GM15510 (cell line): ENCODE data around the gene SMIM35.

Source experiments
- POLR2A ChIP-seq: IDR thresholded peaks from 3 replicates; pipeline ENCODE4 v1.6.1; 2011; ENCODE audit warnings: borderline replicate concordance; ENCODE audit not compliant: insufficient read length; ENCODE audit errors: extremely low read depth

SMIM35 gene

GRCh38 chr11:117972044-117972443 lies 114.7 kb downstream of the SMIM35 start:
- TF ChIP-seq POLR2A: no peak

- TF ChIP-seq POLR2A: no peak
Observed at GRCh38 chr11:117970400-117971024, 116.3 kb downstream of the SMIM35 start.

- TF ChIP-seq POLR2A: no peak
Observed at GRCh38 chr11:117969160-117969991, 117.4 kb downstream of the SMIM35 start.

DNA sequence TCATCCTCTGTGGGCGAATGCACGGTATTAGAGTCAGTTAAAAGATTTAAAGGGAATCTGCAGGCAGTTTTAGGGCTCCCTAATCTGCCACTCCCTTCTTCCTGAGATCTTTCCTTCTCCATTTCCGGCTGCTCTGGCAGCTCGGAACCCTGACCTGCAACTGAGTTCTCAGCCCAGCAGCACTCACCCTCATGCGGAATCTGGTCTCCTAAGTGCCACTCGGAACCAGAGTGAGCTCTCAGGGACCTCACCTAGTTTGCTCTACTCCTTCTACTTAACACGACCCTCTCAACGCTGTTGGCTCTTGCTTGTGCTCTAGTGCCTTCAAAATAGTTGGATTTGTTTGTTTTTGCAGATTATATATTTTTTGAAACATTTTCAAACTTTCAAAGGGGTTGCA lies 119.9 kb downstream of the SMIM35 start:
- TF ChIP-seq POLR2A: no peak

GRCh38 chr11:117962826-117963225 lies 123.9 kb downstream of the SMIM35 start:
- no peak for TF ChIP-seq POLR2A

DNA sequence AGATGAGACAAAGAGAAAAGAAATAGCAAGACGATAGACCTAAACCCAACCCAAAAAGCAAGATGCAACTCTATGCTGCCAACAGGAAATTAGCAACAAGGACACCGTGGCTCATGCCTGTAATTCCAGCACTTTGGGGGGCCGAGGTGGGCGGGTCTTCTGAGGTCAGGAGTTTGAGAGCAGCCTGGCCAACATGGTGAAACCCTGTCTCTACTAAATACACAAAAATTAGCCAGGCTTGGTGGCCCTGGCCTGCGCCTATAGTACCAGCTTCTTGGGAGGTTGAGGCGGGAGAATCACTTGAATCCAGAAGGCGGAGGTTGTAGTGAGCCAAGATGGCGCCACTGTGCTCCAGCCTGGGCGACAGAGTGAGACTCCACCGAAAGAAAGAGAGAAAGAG lies 124.9 kb downstream of the SMIM35 start:
- TF ChIP-seq POLR2A: no peak

DNA sequence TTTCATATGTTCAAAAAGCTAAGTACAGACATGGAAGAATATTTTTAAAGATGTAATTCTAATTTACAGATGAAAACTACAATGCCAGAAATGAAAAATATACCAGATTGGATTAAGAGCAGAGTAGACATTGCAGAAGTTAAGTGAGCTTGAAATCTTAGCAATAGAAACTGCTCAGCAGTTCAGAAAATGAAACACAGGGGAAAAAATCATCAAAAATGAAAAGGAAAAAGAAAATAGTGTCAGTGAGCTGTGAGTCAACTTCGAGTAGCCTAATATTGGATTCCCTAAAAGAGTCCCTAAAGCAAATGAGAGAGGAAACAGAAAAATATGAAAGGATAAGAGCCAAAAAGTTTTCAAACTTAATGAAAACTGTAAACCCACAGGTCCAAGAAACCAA lies 126.4 kb downstream of the SMIM35 start:
- TF ChIP-seq POLR2A: no peak

DNA sequence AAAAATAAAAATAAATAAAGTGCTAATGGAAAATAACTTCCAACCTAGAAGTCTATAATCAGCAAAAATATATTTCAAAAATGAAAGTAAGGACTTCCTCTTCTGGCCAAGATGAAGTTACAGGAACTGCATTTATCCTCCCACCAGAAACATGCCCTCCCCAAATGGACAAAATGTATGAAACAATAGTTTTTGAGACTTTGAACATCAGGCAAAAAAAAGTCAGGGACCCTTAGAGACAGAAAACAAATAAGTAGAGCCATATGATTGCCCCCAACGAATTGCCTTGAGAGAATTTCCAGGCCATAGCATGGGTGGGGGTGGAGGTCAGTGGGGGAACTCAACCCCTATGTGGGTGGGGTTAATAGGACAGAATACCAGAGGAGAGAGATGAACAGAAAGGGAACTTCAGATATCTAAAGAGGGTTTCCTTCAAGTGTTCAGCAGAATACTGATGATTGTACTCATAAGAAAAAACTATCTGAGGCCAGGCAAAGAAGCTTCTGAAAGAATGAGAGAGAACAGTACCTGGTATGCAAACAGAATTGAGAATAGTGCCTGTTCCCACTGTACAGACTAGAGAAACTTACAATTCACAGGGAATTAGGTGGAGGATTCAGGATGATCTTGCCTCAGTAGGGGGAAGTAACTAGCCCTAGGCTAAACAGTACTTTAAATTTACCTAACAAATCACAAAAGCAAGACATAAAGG lies 127.2 kb downstream of the SMIM35 start:
- no peak for TF ChIP-seq POLR2A

DNA sequence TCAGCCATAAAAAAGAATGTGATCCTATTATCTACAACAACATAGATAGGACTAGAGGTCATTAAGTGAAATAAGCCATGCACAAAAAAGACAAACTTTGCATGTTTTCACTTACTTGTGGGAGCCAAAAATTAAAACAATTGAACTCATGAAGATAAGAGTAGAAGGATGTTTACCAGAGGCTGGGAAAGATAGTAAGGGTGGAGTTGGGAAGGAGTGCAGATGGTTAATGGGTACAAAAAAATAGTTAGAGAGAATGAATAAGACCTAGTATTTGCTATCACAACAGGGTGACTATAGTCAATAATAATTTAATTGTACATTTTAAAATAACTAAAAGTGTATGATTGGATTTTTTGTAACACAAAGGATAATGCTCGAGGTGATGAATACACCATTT lies 127.8 kb downstream of the SMIM35 start:
- no peak for TF ChIP-seq POLR2A
